NCI-H748 (cell line): Measurements from ENCODE around the gene MTCL1.
"Not testable (repeated sequence)": the region's sequence is repeated elsewhere in the genome, so short reads cannot be mapped to it uniquely, and the experiment has no call there.

ENCODE experiments used
- DNase-seq: peaks from one replicate; lab custom pipeline; 2025; ENCODE audit not compliant: unreplicated experiment; lab: John Stamatoyannopoulos, UW

MTCL1 gene

GRCh38 chr18:8741532-8741931, 36.2 kb downstream of the MTCL1 start:
- DNase-seq: peak; percentile 64

GRCh38 chr18:8742387-8743361, 37.3 kb downstream of the MTCL1 start:
- no peak for DNase-seq

DNA sequence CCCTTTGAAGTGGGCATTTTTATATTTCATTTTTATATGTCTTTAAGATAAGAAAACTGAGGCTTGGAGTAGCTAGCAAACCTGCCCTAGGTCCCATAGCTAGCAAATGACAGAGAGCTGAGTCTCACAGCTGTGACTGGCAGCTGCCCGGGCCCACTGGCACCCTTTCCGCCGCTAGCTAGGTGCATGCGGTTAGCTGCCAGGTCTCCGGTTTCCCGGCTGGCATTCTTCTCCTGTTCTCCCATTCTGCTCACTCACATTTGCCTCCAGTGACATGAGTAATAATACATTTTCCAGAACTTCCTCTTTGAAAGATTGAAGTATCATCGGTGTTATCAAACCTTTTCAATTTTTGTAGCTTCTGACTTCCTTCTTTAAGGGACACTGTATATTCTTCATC, 38.7 kb downstream of the MTCL1 start:
- no peak for DNase-seq

DNA sequence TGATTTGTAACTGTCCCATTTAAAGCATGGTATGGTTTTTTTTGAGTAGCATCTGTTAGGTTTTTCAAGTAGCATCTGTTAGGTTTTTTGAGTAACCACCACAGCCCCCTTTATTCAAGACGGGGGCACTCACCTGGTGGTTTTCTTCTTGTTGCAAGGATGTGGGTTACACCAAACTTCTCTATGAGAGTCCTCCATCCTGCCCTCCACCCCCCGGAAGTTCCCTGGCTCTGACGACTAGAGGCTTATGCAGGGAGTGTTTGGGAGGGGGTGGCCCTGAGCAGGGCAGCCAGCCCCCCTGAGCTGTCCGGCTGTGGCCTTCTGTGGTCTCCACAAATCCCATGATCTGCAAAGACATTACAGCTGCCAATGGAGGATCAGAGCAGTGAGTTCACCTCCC, 39.3 kb downstream of the MTCL1 start:
- DNase-seq: no peak

DNA sequence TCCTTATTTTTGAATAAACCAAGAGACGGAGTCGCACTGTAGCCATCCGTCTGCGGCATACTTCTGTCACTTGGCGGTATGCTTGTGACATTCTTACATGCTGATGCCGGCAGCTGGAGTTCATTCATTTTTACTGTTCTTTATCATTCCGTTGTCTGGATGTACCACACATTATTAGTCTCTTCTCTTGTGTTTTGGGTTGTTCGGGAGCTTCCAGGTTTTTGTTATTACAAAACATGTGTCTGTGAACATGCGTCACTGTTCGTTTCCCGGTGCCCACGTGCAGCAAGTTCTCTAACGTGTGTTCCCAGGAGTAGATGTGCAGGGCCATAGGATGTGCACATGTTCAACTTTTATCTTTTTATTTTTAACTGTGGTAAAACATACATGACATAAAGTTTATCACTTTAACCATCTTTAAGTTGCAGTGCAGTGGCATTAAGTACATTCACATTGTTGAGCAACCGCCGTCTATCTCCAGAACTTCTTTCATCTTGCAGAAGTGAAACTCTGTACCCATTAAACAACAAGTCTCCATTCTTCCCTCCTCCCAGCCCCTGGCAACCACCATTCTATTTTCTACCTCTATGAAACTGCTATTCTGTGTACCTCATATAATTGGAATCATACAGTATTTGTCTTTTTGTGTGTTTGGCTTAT, 40.1 kb downstream of the MTCL1 start:
- DNase-seq: no peak

GRCh38 chr18:8747440-8747937, 42.1 kb downstream of the MTCL1 start:
- DNase-seq: no peak

DNA sequence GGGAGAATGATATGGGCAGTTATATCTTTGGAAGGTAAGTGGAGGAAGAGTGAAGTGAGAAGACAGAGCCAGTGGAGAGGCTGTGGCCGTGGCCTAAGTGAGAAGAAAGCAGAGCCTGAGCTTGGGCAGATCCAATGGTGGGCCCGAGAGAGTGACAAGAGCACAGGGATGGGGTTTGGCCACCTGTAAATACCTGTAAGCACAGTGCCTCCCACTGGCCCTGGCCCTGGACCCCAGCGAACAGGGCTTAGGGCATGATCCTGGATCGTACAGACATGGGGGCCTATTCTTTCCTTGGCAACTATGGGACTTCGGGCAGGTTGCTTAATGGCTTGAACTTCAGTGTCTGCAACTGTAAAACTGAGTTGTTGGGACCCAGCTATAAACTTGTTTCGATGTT, 44.1 kb downstream of the MTCL1 start:
- no peak for DNase-seq

GRCh38 chr18:8750954-8751415, 45.6 kb downstream of the MTCL1 start:
- DNase-seq: no peak

- DNase-seq: no peak
Measured at GRCh38 chr18:8751692-8752091, 46.3 kb downstream of the MTCL1 start.

- DNase-seq: no peak
Measured at GRCh38 chr18:8752329-8752728, 47.0 kb downstream of the MTCL1 start.

DNA sequence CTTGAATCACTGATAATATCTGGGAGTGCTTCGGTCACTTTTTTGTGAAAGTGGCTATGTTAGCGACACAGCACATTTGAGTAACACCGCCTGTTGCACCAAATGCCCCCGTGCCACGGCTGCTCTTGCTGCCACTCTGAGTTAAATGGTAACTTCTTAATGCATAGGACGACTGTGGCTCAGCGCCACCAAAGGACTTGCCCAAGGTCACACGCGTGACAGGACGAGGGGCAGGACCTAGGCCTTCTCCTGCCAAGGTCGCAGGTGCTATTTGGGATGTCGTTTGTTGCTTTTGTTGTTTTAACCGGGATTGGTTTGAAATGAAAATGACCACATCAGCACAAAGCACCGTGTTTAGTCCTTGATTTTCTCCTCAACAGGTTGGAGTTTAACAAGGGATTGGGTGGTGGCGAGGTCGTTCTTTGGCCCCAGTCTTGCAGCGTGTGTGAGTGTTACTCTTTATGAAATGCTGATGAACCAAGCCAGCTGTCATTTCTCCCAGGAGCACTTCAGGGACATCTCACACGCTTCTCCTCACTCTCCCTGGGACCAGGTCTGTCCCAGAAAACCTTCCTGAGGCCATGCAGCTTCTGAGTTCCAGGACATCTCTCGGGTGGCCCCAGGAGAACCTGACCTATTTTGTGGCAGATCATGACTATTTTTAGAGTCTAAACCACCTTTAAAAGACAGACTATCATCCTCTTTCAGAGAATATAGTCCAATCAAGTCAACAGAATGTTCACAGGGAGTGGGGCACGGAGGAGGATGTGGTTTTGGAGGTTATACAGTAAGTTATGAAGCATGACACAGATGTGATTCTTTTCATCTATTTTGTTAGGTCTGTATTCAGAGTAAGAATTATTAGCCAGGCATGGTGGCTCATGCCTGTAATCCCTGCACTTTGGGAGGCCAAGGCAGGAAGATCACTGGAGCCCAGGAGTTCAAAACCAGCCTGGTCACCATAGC, 49.9 kb downstream of the MTCL1 start:
- DNase-seq: no peak

GRCh38 chr18:8756571-8756970, 51.2 kb downstream of the MTCL1 start:
- no peak for DNase-seq

GRCh38 chr18:8757396-8757997, 52.1 kb downstream of the MTCL1 start:
- DNase-seq: no peak

GRCh38 chr18:8758466-8758865, 53.1 kb downstream of the MTCL1 start:
- DNase-seq: no peak

DNA sequence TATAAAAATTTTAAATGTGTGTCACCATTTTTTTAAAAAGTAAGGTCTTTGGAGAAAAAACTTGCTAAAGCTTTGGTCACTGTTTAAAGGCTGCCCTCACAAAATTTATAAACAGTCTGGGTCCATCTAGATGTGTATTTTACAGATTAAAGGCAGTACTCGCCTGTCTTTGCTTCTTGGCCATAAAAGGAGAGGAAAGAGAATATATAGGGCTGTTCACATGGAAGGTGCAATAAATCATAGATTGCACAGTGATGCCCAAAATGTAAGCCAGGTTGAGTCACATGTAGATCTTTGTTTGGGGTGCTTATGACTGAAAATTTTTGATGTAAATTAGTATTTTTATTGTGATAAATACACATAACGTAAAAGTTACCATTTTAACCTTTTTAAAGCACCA, 55.6 kb downstream of the MTCL1 start:
- no peak for DNase-seq

DNA sequence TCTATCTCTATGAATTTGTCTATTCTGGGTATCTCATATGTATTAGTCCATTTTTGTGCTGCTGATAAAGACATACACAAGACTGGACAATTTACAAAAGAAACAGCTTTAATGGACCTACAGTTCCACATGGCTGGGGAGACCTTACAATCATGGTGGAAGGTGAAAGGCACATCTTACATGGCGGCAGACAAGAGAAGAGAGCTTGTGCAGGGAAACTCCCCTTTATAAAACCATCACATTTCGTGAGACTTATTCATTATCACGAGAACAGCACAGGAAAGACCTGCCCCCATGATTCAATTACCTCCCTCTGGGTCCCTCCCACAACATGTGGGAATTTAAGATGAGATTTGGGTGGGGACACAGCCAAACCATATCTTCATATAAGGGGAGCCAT, 56.2 kb downstream of the MTCL1 start:
- DNase-seq: not testable (repeated sequence)

- no peak for DNase-seq
Measured at GRCh38 chr18:8762968-8763367, 57.6 kb downstream of the MTCL1 start.

GRCh38 chr18:8763611-8764010, 58.3 kb downstream of the MTCL1 start:
- DNase-seq: no peak

- peak; percentile 17 for DNase-seq
Measured at GRCh38 chr18:8765783-8766463, 60.6 kb downstream of the MTCL1 start.
